HK-2 (cell line): ENCODE data around the gene ECEL1.
A peak's percentile ranks its signal among the peaks of the same experiment; 100 is the strongest.

ENCODE experiments used
- DNase-seq: peaks from one replicate; pipeline ENCODE4 v3.0.0-alpha.2; 2018; ENCODE audit not compliant: unreplicated experiment

The ECEL1 gene

GRCh38 chr2:232522623-232523401 lies 35.2 kb upstream of the ECEL1 start:
- no peak for DNase-seq

GRCh38 chr2:232521959-232522622 lies 34.5 kb upstream of the ECEL1 start:
- peak; percentile 60 for DNase-seq

GRCh38 chr2:232521098-232521497 lies 33.5 kb upstream of the ECEL1 start:
- no peak for DNase-seq

GRCh38 chr2:232520489-232520888 lies 32.9 kb upstream of the ECEL1 start:
- no peak for DNase-seq

GRCh38 chr2:232519581-232520438 lies 32.2 kb upstream of the ECEL1 start, which contains the start of gene PRSS56:
Gene PRSS56 (plus strand): TSS chr2:232520388. CDS start chr2:232520599, 211 bp downstream.
- DNase-seq = no peak

GRCh38 chr2:232518844-232519243 lies 31.2 kb upstream of the ECEL1 start:
- no peak for DNase-seq

GRCh38 chr2:232516551-232516950 lies 28.9 kb upstream of the ECEL1 start:
- no peak for DNase-seq

GRCh38 chr2:232515639-232516038 lies 28.0 kb upstream of the ECEL1 start:
- DNase-seq = no peak

- no peak for DNase-seq
These were observed 25.7 kb upstream of the ECEL1 start for GRCh38 chr2:232513353-232513752.

GRCh38 chr2:232512602-232513001 lies 25.0 kb upstream of the ECEL1 start:
- no peak for DNase-seq

- no peak for DNase-seq
These were observed 23.8 kb upstream of the ECEL1 start for GRCh38 chr2:232511336-232511890.

GRCh38 chr2:232508251-232508650 lies 20.6 kb upstream of the ECEL1 start:
- DNase-seq = no peak

- no peak for DNase-seq
These were observed 19.1 kb upstream of the ECEL1 start for GRCh38 chr2:232506709-232507108.

GRCh38 chr2:232505856-232506255 lies 18.2 kb upstream of the ECEL1 start:
- no peak for DNase-seq

GRCh38 chr2:232504438-232504837 lies 16.8 kb upstream of the ECEL1 start:
- no peak for DNase-seq

- no peak for DNase-seq
These were observed 16.2 kb upstream of the ECEL1 start for GRCh38 chr2:232503809-232504323.

- no peak for DNase-seq
These were observed 15.5 kb upstream of the ECEL1 start for GRCh38 chr2:232502911-232503808.

GRCh38 chr2:232502511-232502910 lies 14.9 kb upstream of the ECEL1 start:
- no peak for DNase-seq

- DNase-seq = no peak
These were observed 14.3 kb upstream of the ECEL1 start for GRCh38 chr2:232501794-232502390.

GRCh38 chr2:232501331-232501771 lies 13.7 kb upstream of the ECEL1 start:
- DNase-seq = no peak
